Nucleus accumbens (tissue), 56 donors: Measurements from ENCODE around the gene NRG4.
"Not testable (repeated sequence)": the region's sequence is repeated elsewhere in the genome, so short reads cannot be mapped to it uniquely, and the experiment has no call there.

Experiments used
- DNase-seq, 56 donors: peaks; one replicate each; lab custom pipeline; 2025; lab: John Stamatoyannopoulos, UW

The NRG4 gene

GRCh38 chr15:75995611-75996010 lies 16.6 kb downstream of the NRG4 start:
- no peak for DNase-seq

DNA sequence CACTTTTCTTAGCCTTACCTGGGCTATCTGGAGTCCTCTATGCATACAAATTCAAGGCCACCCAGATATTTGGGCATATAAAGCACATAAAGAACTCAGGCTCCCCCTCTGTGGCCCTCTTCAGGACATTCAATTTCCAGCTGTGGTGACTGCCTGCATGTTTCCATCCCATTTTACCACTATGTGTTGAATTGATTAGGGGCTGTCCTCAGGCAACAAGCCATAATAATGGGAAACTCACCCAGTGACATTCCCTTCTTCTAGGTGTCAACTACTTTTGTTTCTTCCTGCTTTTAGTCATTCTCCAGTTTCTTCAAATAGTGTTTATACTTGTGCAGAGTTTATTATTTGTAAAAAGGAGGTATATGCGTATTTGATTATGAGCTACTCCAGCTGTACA lies 18.0 kb downstream of the NRG4 start:
- no peak for DNase-seq

DNA sequence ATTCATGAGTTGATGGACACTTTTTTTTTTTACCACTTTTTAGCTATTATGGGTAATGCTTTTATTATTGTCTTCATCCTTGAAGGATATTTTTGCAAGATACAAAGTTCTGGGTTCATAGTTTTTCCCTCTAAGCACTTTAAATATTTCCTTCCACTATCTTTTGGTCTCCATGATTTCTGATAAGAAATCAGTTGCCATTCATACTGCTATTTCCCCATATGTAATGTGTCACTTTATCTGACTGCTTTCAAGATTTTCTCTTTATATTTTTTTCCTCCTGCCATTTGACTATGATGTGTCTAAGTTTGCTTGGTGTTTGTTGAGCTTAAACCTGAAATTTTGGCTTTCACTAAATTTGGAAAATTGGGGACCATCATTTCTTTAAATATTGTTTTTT lies 19.3 kb downstream of the NRG4 start:
- no peak for DNase-seq

DNA sequence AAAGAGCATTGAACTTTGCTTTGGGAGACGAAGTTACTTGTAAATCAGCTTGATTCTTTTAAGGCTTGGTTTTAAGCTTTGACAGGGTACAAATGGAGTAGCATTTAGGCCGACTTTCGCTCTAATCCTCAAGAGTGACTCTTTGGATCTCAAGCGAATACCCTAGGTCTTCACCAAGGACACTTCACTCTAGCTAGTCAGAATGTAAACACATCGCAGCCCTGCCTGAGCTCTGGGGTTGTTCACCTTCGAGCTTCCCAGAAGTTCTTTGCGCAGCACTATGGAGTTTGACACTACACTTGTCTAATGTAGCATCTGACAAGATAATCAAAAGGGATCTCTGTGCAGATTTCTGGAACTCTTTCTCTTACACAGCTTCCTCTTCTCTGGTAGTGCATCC lies 22.3 kb downstream of the NRG4 start:
- DNase-seq = no peak

- DNase-seq = no peak
Observed at GRCh38 chr15:75989045-75989444, 23.2 kb downstream of the NRG4 start.

DNA sequence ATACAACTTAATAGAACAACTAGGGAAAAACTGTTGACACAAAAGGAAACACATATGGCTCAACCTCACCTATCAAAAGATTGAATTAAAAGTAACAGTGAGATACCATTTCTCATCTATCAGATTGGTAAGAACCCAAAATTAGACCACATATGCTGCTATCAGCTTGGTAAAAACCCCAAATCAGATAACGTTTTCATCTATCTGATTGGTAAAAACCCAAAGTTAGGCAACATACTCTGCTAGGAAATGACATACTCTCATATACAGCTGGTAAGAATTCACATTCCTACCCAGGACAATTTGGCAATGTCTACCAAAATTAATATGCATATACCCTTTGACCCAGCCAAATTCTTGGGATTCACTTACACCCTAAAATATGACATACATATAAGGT lies 26.3 kb downstream of the NRG4 start:
- no peak for DNase-seq

GRCh38 chr15:75984706-75985105 lies 27.5 kb downstream of the NRG4 start:
- DNase-seq = not testable (repeated sequence)

DNA sequence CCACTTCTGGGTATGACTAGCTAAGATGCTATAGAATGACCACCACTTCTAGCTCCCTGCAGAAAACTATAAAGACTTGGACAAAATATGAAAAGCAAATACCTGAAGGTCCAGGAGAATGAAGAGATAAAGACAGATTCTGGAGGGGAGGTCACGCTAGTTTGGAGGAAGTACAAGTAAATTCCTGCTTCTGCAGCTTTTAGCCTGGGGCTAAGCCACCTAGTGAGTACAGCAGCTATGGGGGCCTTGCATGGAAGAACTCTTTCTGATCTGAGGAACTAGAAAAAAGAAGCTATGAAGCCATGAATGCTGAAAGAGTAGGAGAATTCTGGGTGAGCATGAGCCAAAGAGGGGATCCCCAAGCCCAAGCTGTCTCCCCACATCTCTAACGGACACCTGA lies 29.8 kb downstream of the NRG4 start:
- no peak for DNase-seq

GRCh38 chr15:75981149-75981815 lies 30.9 kb downstream of the NRG4 start:
- DNase-seq = no peak

GRCh38 chr15:75976766-75977165 lies 35.5 kb downstream of the NRG4 start:
- not testable (repeated sequence) for DNase-seq

GRCh38 chr15:75966073-75966472 lies 46.2 kb downstream of the NRG4 start:
- no peak for DNase-seq

DNA sequence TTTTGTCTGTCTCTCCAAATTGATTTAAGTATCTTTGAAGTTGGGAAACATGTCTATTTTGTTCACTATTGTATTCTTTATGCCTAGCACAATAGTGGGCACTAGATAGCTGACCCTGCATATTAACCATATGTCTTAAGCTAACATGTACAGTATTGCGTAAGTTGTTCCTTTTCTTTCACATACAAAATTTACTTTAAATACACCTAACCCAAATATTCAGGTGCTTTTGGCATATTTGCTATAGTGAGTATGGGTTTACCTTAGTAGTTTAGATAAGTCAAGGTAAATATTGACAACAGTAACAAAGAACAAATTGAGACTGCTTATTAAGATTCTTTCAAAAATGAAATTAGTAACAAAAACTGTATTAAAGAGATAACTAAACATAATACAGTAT lies 50.9 kb downstream of the NRG4 start:
- no peak for DNase-seq

DNA sequence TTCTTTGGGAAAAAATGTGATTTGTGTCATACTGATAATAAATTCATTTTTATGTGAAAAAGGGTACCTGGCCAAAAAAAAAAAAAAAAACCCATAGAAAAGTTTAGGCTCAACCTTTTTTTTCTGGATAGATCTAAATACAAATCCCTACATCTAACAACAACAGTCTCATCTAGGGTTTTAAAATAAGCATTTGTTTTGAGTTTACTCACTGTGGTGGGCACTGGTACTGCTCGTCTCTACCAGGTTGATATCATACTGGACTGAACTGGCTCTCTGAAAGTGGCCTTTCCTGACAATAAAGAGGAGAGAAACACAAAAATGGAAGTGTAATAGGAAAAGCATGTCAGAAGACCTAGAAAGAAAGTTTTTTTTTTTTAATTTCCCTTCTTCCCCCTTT lies 56.5 kb downstream of the NRG4 start:
- no peak for DNase-seq

DNA sequence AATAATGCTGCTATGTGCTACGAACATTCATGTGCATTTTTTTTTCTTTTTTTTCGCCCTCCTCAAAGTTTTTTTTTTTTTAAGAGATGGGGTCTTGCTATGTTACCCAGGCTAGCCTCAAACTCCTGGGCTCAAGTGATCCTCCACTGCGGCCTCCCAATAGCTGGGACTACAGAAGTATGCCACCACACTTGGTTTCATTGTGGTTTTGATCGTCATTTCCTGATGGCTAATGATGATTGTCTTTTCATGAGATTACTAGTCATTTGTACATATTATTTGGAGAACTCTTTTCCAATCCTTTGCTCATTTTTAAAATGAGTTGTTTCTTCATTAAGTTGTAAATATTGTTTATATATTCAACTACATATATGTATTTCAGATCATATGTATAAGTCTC lies 59.7 kb downstream of the NRG4 start:
- no peak for DNase-seq

- no peak for DNase-seq
Observed at GRCh38 chr15:75948761-75949296, 63.4 kb downstream of the NRG4 start.

DNA sequence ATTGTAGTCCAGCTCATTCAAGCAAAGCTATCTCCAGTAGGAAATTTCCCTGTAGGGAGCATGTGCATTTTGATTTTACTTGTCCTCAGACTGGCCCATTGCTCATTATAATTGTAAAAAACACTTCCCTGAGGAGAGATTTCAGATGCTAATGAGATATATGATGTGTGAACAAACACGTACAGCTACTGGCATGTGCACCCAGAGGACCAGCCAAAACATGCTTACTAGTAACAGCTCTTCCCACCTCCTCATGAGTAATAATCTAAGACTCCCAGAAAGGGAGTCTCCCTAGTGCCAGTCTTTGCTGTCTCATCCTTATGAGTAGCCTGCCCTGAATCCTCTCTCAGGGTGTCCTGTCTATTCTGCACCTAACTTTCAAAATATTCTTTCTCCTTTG lies 65.1 kb downstream of the NRG4 start:
- no peak for DNase-seq

DNA sequence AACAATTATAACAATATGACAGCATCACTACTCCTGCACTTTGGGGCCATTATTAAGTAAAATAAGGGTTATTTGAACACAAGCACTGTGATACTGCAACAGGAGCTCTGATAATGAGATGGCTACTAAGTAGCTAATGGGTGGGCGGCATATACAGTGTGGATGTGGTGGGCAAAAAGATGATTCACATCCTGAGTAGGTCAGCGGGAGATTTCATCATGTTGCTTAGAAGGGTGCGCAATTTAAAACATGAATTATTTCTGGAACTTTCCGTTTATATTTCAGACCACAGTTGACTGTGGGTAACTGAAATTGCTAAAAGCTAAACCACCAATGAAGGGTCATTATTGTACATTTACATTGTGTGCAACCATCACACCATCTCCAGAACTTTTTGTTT lies 66.3 kb downstream of the NRG4 start:
- DNase-seq = no peak

GRCh38 chr15:75943713-75944215 lies 68.5 kb downstream of the NRG4 start:
- DNase-seq = no peak

DNA sequence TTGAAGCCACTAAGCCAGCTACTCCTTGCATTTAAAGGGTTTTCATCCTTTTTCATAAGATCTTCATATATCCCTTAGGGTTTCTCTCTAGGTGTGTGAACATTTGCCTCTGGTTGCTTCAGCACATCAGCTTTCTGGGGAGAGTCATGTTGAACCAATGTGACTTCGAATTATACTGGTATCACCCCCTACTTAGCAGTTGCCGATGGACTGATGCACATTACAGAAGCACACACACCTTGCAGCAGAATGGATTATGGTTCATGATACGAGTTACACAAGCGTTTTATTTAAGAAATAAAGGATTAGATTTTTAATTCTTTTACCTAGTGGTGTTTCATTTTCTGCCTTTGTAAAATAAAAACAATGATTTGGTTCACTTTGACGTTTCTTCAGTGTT lies 69.0 kb downstream of the NRG4 start:
- DNase-seq = no peak

DNA sequence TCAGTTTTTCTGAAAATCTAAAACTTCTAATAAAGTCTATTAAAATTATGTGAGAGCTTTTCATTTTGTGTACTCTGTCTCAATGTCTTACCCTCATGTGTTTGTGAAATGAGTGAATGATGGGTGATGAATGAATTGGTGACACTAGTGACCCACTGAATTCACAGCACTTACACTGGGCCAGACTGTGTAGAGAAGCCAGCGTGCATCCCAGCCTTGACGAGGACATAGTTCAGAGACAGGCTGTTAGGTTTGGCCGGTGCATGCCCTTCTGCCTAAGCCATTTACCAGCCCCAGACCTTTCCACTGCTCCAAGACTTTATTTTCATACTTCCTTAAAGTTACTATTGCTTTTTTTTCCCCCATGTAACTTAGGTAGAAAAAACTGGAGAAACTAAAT lies 69.8 kb downstream of the NRG4 start:
- DNase-seq = no peak

GRCh38 chr15:75930866-75931265 lies 81.4 kb downstream of the NRG4 start:
- DNase-seq = no peak

- DNase-seq = no peak
Observed at GRCh38 chr15:75929799-75930565, 82.2 kb downstream of the NRG4 start.
